NB4 (cell line): ENCODE results near the gene TOB1.

Experiments
- POLR2A ChIP-seq: IDR thresholded peaks from 2 replicates; pipeline ENCODE4 v1.6.1; 2011; ENCODE audit warnings: mild to moderate bottlenecking; ENCODE audit not compliant: insufficient read length; ENCODE audit errors: extremely low read depth
- TF ChIP-seq, protein P1 (sequence below): IDR thresholded peaks from one replicate; pipeline ENCODE4 v1.5.1; 2012; ENCODE audit warnings: low read depth, low read length

DNA sequence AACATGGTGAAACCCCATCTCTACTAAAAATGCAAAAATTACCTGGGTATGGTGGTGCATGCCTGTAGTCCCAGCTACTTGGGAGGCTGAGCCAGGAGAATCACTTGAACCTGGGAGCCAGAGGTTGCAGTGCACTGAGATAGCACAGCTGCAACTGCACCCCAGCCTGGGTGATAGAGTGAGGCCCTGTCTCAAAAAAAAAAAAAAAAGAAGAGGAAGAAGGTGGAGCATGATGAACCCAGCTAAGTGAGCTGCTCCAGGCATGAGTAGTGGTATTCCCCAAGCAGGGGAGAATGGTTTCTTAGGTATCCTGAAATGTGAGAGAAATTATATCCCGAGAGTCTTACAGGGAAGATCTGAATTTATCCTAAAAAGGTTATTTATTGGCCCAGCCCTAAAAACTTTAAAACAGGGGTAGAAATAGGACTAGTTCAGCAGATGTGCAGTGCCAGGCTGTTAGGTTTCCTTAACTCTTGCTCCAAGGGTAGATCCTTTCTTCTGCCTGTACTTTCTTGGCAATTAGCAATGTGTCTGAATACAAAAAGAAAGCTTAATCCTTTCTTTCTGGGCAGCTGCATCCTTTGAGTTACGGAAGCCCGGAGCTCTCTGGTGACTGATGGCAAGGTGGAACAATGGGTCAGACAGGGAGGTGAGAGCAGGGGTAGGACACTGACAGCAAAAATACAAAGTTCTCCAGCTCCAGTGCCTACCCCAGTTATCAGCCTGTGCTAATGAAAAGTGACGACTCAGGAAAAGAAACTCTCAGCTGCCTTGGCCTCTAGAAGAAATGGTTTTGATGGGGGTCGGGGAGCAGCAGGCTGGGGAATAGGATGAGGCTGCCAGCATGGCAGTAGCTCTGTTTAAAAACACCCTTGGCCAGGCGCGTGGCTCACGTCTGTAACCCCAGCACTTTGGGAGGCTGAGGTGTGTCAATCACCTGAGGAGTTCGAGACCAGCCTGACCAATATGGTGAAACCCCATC is 36.5 kb upstream of the TOB1 start:
- TF ChIP-seq, protein P1, sequence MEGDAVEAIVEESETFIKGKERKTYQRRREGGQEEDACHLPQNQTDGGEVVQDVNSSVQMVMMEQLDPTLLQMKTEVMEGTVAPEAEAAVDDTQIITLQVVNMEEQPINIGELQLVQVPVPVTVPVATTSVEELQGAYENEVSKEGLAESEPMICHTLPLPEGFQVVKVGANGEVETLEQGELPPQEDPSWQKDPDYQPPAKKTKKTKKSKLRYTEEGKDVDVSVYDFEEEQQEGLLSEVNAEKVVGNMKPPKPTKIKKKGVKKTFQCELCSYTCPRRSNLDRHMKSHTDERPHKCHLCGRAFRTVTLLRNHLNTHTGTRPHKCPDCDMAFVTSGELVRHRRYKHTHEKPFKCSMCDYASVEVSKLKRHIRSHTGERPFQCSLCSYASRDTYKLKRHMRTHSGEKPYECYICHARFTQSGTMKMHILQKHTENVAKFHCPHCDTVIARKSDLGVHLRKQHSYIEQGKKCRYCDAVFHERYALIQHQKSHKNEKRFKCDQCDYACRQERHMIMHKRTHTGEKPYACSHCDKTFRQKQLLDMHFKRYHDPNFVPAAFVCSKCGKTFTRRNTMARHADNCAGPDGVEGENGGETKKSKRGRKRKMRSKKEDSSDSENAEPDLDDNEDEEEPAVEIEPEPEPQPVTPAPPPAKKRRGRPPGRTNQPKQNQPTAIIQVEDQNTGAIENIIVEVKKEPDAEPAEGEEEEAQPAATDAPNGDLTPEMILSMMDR: no peak
- no peak for TF ChIP-seq POLR2A
